Vagina (tissue), 2 donors: ENCODE results near the gene CARD9. TPM values are rescaled to one million over a fixed set of nuclear protein-coding genes. Genes with fewer than 3 reads are reported as not detected.

Experiments
- DNase-seq, 2 donors: peaks; one replicate each; pipeline ENCODE4 v3.0.0-alpha.2; 2017; ENCODE audit errors: extremely low spot score in 2 of 2
- H3K27ac ChIP-seq: fragments of 200-600 bp; sonication (generic); one replicate; pipeline ENCODE4 v1.5.1; 2019
- H3K27me3 ChIP-seq: fragments of 200-600 bp; sonication (generic); one replicate; pipeline ENCODE4 v1.5.1; 2019
- H3K36me3 ChIP-seq, 2 donors: fragments of 200-600 bp; sonication (generic); one replicate each; pipeline ENCODE4 v1.5.1; 2017 to 2019
- H3K4me1 ChIP-seq: fragments of 200-600 bp; sonication (generic); one replicate; pipeline ENCODE4 v1.5.1; 2019
- H3K4me3 ChIP-seq, 2 donors: fragments of 200-600 bp; sonication (generic); 1 replicate in 1 of 2; 2 replicates in 1 of 2; pipeline ENCODE4 v1.5.1; 2016 to 2019
- H3K9me3 ChIP-seq: fragments of 200-600 bp; sonication (generic); one replicate; pipeline ENCODE4 v1.5.1; 2019
- POLR2A ChIP-seq, 2 donors: fragments of 450-650 bp; IDR thresholded peaks; one replicate each; pipeline ENCODE4 v1.6.1; 2017; ENCODE audit warnings: antibody characterized with exemption in 2 of 2, mild to moderate bottlenecking in 2 of 2, moderate library complexity in 2 of 2
- POLR2AphosphoS5 ChIP-seq, 2 donors: sonication (generic); formaldehyde crosslinking; IDR thresholded peaks; one replicate each; pipeline ENCODE4 v1.9.0; 2017; ENCODE audit warnings: antibody characterized with exemption in 2 of 2, mild to moderate bottlenecking in 2 of 2, low read depth in 1 of 2; ENCODE audit not compliant: insufficient read depth in 1 of 2
- intact Hi-C: fragments of 100-400 bp; cut with DNase I; formaldehyde crosslinking; loops from one replicate; pipeline ENCODE4 v1.15.1; 2023
- total RNA-seq: library from RNA; depleted of rRNA; stranded (reverse); fragments of >200 nt; gene quantifications from one replicate; pipeline ENCODE4 v1.2.3, GENCODE V29; 2016
- TF ChIP-seq, protein P1 (sequence below), 3 experiments: fragments of 450-650 bp in 2 of 3; fragments of 200-600 bp in 1 of 3; sonication (generic) in 1 of 3; IDR thresholded peaks; one replicate each; pipeline ENCODE4 v1.5.1; 2017 to 2019; ENCODE audit warnings: antibody characterized with exemption in 3 of 3, mild to moderate bottlenecking in 2 of 3, moderate library complexity in 2 of 3

Gene CARD9
- total RNA-seq, 1 donor from 2014 or later = 16.9 TPM

DNA sequence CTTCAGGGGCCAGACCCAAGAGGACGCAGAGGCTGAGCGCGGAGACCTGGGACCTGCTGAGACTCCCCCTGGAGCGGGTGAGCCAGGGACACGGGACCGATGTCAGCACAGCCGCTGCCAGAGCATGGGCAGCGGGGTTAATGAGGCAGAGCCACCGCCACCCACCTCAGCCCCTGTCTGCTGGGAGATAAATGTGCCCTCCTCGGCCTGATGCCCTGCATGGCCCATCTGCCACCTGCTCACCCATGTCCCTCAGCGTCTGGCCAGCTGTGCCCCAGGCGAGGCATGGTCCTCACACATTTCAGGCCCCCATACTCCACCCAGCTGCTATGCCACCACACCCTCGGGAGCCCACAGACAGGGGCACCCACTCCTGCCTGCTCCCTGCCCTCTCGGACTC is 24.8 kb downstream of the CARD9 start:
- intact Hi-C loops = no loop called here
- no peak for DNase-seq
- H3K4me1 ChIP-seq = peaks cover 45% of the 10 kb centered on the region
- TF ChIP-seq POLR2A (IDR thresholded peaks at IDR 0.05) = no peak
- TF ChIP-seq POLR2AphosphoS5 (IDR thresholded peaks at IDR 0.05; ENCODE audit: insufficient read depth in 1 of 2, low read depth in 1 of 2) = no peak
- TF ChIP-seq, protein P1, sequence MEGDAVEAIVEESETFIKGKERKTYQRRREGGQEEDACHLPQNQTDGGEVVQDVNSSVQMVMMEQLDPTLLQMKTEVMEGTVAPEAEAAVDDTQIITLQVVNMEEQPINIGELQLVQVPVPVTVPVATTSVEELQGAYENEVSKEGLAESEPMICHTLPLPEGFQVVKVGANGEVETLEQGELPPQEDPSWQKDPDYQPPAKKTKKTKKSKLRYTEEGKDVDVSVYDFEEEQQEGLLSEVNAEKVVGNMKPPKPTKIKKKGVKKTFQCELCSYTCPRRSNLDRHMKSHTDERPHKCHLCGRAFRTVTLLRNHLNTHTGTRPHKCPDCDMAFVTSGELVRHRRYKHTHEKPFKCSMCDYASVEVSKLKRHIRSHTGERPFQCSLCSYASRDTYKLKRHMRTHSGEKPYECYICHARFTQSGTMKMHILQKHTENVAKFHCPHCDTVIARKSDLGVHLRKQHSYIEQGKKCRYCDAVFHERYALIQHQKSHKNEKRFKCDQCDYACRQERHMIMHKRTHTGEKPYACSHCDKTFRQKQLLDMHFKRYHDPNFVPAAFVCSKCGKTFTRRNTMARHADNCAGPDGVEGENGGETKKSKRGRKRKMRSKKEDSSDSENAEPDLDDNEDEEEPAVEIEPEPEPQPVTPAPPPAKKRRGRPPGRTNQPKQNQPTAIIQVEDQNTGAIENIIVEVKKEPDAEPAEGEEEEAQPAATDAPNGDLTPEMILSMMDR (IDR thresholded peaks at IDR 0.05) = no peak
- H3K4me3 ChIP-seq = no peak overlapping the region
- no peaks in the 10 kb centered on the region for H3K36me3 ChIP-seq
- H3K27me3 ChIP-seq = no peaks in the 10 kb centered on the region
- H3K9me3 ChIP-seq = no peaks in the 10 kb centered on the region
- H3K27ac ChIP-seq = no peak overlapping the region

DNA sequence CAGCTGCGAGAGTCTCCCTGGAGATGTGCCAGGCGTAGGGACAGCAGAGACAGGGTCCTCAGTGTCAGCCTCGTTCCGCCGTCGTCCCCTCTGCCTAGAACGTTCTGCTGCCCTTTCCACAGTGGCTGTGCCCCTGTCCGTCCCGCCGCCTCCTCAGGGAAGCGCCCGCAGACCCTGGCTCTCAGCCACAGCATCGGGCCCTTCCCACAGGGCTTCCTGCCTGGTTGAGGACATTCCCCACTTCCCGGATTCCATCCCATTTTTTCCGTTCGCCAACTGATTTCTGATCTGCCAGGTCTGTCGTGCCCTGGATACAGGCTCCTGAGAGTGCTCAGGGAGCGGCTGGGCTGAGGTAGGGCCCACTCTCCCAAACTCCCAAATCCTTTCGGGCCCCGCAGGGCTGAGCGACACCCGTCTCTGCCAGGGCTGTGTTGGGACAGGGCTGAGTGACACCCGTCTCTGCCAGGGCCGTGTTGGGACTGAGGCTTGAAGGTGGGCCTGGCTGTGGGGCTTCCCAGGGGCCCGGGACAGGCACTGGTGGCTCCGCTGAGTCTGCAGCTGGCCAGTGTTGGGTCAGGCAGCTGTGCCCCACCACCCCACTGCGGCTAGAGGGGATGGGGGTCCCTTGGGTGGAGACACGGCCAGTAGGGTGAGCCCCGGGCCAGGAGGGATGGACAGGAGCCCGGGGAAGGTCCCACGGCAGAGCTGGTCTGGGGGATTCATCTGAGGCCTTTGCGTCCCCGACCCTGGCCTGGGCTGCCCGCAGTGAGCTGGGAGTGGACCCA is 25.8 kb downstream of the CARD9 start:
- DNase-seq = no peak
- H3K9me3 ChIP-seq = no peaks in the 10 kb centered on the region
- peaks cover 40% of the 10 kb centered on the region for H3K4me1 ChIP-seq
- no peak overlapping the region for H3K4me3 ChIP-seq
- intact Hi-C loops = no loop called here
- TF ChIP-seq, protein P1 (IDR thresholded peaks at IDR 0.05) = no peak
- TF ChIP-seq POLR2AphosphoS5 (IDR thresholded peaks at IDR 0.05; ENCODE audit: insufficient read depth in 1 of 2, low read depth in 1 of 2) (no peak), POLR2A (IDR thresholded peaks at IDR 0.05) (no peak)
- H3K36me3 ChIP-seq = no peaks in the 10 kb centered on the region
- H3K27me3 ChIP-seq = no peaks in the 10 kb centered on the region
- H3K27ac ChIP-seq = no peak overlapping the region

DNA sequence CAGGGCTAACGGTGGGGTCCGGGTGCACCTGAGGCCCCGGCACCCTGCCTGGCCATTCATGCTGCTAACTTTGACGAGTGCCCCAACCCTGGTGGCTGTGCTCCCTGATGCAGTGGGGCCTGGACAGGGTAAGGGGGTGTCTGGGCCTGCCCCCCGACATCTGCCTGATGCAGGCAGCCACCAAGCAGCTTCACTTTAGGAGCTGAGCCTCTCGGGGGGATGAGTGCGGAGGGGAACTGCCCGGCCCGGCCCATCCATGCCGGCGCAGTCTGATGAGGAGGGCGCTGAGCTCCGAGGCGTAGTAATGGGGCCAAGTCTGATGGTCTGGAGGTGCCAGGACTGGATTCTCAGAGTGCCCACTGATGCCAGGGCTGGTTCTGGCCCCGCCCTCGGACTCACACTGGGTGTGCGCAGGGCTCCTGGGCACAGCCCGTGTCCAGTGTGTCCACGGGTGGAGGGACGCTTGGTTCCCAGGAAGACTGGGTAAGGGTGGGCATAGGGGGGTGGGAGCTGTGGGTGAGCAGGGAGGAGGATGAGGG is 26.5 kb downstream of the CARD9 start:
- TF ChIP-seq POLR2AphosphoS5 (IDR thresholded peaks at IDR 0.05; ENCODE audit: insufficient read depth in 1 of 2, low read depth in 1 of 2) = peak in 1 of 2 donors; percentile 1
- TF ChIP-seq POLR2A (IDR thresholded peaks at IDR 0.05) = no peak
- TF ChIP-seq, protein P1 (IDR thresholded peaks at IDR 0.05) = no peak
- H3K27ac ChIP-seq = no peak overlapping the region

DNA sequence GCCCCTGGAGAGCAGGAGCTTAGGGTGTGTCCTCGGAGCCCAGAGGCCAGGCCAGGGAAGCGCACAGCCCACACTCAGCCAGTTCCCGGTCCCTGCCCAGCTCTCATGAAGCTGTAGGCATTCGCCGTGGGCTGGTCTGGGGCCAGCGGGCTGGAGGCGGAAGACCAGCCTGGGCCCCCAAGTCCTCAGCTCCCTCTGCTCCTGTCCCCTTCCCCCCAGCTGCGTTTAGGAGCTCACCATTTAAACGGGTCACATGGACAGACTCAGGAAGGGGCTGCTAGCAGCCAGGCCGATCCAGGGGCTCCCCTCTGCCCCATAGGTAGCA is 27.4 kb downstream of the CARD9 start:
- Histone ChIP-seq H3K4me3 (no peak overlapping the region), H3K27ac (peak overlapping the region; percentile 75), H3K36me3 (no peaks in the 10 kb centered on the region), H3K27me3 (no peaks in the 10 kb centered on the region), H3K4me1 (peaks cover 45% of the 10 kb centered on the region), H3K9me3 (no peaks in the 10 kb centered on the region)
- TF ChIP-seq POLR2A (IDR thresholded peaks at IDR 0.05) (no peak), POLR2AphosphoS5 (IDR thresholded peaks at IDR 0.05; ENCODE audit: insufficient read depth in 1 of 2, low read depth in 1 of 2) (no peak)
- TF ChIP-seq, protein P1 (IDR thresholded peaks at IDR 0.05) = no peak
- intact Hi-C loops = no loop called here
- no peak for DNase-seq

More for the DNA sequence above, 26.5 kb downstream of the CARD9 start:
- no peak overlapping the region for H3K4me3 ChIP-seq
- H3K27me3 ChIP-seq = no peaks in the 10 kb centered on the region
- H3K36me3 ChIP-seq = no peaks in the 10 kb centered on the region
- intact Hi-C loops = no loop called here
- H3K4me1 ChIP-seq = peaks cover 43% of the 10 kb centered on the region
- DNase-seq = no peak
- no peaks in the 10 kb centered on the region for H3K9me3 ChIP-seq
